T-helper 2 cell (primary cell): ENCODE data around the gene FPR1.

Experiments
- DNase-seq, 5 experiments: peaks; one replicate each; pipeline versions ENCODE4 v3.0.0 to v3.0.0-alpha.2; 2012 to 2022

The FPR1 gene

GRCh38 chr19:51735759-51736449 is 15.8 kb downstream of the FPR1 start:
- no peak for DNase-seq

DNA sequence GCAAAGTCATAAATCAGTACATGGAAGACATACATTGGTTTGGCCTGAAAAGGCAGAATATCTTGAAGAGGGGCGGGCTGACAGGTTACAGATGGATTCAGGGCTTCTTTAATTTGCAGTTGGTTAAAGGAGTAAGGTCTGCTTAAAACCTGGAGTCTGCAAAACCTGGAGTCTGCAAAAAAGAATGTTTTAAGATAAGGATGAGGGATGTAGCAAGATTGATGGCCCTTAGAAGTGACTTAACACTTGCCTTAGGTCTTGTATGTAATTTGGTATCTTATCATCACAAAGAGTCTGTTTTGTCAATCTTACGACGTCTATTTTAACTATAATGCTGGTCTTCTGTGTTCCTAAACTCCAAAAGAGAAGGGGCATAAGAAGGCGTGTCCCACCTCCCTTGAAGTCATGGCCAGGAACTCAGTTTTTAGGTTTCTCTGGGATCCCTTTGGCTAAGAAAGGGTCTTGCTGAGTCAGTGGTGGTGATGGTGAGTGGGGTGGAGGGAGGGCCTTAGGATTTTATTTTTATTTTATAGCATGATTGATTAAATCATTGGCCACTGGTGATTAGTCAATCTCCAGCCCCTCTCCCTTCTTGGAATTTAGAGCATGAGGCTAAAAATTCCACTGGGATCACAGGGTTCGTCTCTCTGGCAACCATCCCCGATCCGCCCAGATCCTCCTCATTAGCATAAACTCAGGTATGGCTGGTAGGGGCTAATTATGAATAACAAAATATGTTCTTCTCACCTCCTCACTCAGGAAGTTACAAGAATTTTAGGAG is 17.7 kb downstream of the FPR1 start:
- no peak for DNase-seq

DNA sequence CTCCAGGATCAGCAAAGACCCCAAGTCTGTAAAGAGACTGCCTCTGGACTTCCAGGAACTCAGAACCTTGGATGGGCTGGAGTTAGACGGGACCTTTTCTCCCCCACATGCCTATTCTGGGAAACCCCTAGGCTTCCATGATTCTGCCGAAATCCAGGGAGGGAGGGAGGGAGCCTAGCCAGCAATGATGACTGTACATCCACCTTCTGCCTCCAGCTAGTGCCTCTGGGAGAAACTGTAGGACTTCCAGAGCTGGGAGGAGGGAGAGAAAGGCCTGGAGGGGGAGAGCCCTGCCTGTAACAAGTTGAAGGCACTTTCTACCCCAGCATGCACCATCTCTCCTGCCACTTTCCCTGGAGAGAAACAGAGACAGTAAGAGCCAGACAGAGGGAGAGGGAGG is 21.9 kb downstream of the FPR1 start:
- DNase-seq, result no peak

GRCh38 chr19:51727349-51727880 is 24.3 kb downstream of the FPR1 start:
- no peak for DNase-seq

DNA sequence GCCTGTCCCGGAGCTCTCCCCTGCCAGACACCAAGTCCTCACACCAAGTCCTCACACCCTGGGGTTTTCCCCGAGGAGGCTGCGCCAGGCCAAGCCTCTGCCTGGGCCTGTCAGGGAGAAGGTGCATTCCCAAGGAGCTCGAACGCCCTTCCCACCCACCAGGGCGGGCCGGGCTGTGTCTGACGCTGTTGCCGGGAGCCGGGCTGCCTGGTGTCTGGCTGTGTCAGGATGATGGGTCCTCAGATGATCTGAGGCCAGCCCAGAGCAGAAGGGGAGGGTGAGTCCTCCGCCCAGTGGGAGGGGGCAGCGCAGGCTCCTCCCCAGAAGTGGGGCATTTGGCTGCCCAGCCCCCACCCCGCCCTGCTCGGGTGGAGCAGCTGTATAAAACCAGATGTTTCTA is 25.6 kb downstream of the FPR1 start:
- no peak for DNase-seq

- no peak for DNase-seq
Measured at GRCh38 chr19:51724543-51724942, 27.1 kb downstream of the FPR1 start.

- no peak for DNase-seq
Measured at GRCh38 chr19:51722492-51722891, 29.2 kb downstream of the FPR1 start.

- DNase-seq, result no peak
Measured at GRCh38 chr19:51721905-51722304, 29.8 kb downstream of the FPR1 start.

DNA sequence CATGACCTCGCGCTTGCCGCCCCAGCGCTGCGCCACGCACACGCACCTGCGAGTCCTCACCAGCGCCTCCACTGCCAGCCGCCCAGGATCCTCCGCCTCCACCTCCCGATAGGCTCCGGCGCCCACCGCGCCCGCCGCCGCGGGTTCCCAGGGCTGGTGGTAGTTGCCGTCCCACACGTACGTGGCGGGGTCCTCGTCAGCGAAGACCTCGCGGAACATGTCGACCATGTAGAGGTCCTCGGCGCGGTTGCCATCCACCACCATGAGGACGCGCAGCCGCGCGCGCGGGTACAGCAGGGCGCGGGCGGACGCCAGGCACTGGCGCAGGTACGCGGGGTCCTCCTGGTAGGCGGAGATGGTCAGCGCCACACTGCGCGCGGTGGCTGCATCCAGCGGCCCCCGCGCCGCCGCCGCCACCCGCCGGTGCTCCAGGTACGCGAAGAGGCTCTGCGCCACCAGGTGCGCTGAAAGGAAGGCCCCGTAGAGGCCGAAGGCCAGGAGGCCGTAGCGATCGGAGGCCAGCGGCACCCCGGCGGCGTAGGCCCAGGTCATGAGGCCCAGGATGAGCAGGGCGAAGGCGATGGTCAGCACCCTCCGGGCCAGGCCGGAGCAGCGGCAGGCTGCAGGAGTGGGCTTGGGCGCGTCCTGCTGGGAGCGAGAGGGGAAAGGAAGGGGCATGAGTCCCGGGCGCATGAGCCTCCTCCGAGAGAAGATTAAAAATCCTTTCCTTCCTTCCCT is 32.3 kb downstream of the FPR1 start:
- no peak for DNase-seq

DNA sequence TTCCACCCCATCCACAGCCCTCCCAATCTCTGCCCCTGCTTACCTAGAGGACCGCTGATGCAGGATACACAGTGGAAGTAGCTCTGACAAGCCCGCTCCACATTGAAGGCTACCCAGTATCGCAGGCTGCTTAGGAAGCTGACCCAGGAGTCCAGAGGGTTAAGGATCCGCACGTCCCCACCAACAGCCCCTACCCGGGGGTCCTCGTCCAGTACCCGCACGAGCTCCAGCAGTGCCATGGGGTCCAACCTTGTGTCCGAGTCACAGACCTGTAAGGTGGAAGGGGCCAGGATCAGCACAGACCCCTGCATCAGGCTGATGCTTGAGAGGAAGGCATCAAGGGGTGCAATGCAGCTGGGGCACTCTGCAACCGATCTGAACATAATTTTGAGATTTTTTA is 34.8 kb downstream of the FPR1 start:
- DNase-seq, result no peak

- no peak for DNase-seq
Measured at GRCh38 chr19:51715850-51716249, 35.8 kb downstream of the FPR1 start.

- DNase-seq, result no peak
Measured at GRCh38 chr19:51714848-51715247, 36.8 kb downstream of the FPR1 start.

DNA sequence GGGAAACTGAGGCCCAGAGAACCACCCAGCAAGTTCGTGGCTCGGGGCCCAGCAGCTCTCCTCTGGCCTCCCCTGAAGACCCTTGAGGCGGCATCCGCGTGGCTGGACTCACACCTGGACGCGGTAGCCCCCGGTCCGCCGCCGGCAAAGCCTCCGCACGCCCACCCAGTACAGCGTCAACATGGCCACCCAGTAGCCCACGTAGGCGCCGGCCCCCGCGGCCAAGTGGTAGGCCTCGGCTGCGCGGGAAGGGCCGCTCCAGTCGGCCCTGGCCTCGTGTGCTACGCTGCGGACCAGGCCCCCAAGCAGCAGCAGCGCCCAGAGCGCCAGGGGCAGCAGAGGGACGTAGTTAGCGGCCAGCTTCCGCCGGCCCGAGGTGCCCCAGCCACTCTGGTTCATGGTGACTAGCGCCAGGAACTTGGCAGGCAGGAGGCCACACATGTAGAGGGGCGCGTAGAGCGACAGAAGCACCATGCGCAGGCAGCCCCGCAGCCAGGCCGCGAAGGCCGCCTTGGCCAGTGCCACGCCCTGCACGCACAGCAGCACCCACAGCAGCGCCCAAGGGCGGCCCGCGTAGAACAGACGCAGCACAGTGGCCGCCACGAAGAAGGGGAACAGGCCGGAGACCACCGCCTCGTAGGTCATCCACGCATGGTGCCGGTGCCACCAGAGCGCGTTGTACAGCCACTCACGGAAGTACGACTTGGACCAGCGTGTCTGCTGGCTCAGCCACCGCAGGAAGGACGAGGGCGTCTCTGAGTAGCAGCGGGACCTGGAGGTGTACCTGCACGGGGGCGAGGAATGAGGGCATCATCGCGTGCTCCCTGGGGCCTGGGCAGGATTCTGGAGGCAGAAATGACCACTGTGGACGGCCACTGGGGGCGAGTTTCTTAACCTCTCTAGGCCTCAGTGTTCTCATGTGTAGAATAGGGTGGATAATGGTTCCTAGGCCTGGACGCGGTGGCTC is 38.1 kb downstream of the FPR1 start:
- no peak for DNase-seq

- DNase-seq, result peak in 1 of 5 experiments; percentile 38
Measured at GRCh38 chr19:51712461-51713081, 39.1 kb downstream of the FPR1 start.

DNA sequence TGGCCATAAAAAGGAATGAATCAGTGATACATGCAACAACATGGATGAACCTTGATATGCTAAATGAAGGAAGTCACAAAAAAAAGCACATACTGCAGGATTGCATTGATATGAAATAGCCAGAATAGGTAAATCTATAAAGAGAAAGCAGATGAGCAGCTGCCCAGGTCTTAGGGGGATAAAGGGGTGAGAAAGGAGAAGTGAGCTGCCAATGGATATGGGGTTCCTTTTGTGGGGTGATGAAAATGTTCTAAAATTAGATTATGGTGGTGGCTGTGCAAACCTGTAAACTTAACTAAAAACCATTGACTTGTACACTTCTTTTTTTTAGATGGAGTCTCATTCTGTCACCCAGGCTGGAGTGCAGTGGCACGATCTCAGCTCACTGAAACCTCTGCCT is 40.0 kb downstream of the FPR1 start:
- DNase-seq, result no peak

- DNase-seq, result no peak
Measured at GRCh38 chr19:51710163-51710562, 41.5 kb downstream of the FPR1 start.

GRCh38 chr19:51709575-51709974 is 42.1 kb downstream of the FPR1 start:
- no peak for DNase-seq

GRCh38 chr19:51708811-51709210 is 42.9 kb downstream of the FPR1 start:
- DNase-seq, result no peak

DNA sequence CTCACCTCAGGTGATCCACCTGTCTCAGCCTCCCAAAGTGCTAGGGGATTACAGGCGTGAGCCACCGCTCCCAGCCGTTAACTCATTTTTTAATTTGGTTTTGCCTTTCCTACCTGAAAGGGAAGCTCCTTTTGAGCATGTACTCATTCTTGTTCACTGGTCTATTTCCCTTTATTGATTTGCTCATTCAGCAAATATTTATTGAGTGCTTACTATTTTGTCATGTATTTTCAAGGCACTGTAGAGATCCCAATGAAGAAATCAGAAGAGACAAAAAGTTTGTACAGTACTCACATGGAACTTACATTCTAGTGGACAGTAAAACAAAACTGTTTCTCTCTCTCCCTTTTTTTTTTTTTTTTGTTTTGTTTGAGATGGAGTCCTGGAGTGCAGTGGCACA is 44.8 kb downstream of the FPR1 start:
- no peak for DNase-seq

GRCh38 chr19:51706296-51706695 is 45.4 kb downstream of the FPR1 start:
- DNase-seq, result no peak

- DNase-seq, result no peak
Measured at GRCh38 chr19:51704626-51705025, 47.1 kb downstream of the FPR1 start.
